ENCODE measurements around the gene ZFYVE9. TPM values are rescaled to one million over a fixed set of nuclear protein-coding genes. Genes with fewer than 3 reads are reported as not detected.

Gene ZFYVE9
- total and polyA plus RNA-seq, 2 of the 13 experiments (the other 11 are each of a cell fraction or from before 2014, with no cell fraction given): 9.2 to 19.8 TPM

- TF ChIP-seq GATAD1 (CRISPR knock-in tag; IDR thresholded peaks at IDR 0.05) (peak; percentile 32; the same call in 1 of the 2 replicates), ZNF678 (CRISPR knock-in tag; IDR thresholded peaks at IDR 0.05) (no peak), MLXIP (CRISPR knock-in tag; IDR thresholded peaks at IDR 0.05; ENCODE audit: borderline replicate concordance) (no peak), ZNF318 (CRISPR knock-in tag; IDR thresholded peaks at IDR 0.05) (no peak), ZFP1 (CRISPR knock-in tag; IDR thresholded peaks at IDR 0.05) (no peak), ZNF331 (CRISPR knock-in tag; IDR thresholded peaks at IDR 0.05) (no peak), GATAD2A (CRISPR knock-in tag; IDR thresholded peaks at IDR 0.05) (peak; percentile 43; the same call in 1 of the 2 replicates), BHLHE40 (IDR thresholded peaks at IDR 0.05; ENCODE audit: low read length) (peak; percentile 57), SP4 (CRISPR knock-in tag; IDR thresholded peaks at IDR 0.05) (no peak), SSRP1 (CRISPR knock-in tag; IDR thresholded peaks at IDR 0.05) (no peak), SOX13 (IDR thresholded peaks at IDR 0.05) (no peak), SOX13 (CRISPR knock-in tag; conservative IDR thresholded peaks at IDR 0.05 in 1 of 2, IDR thresholded peaks at IDR 0.05 in 1 of 2) (peak in 1 of 2 experiments; percentile 30; a peak in 1 of 4 replicates), ZFX (CRISPR knock-in tag; IDR thresholded peaks at IDR 0.05; ENCODE audit: low read depth) (no peak), MXD4 (CRISPR knock-in tag; IDR thresholded peaks at IDR 0.05) (peak; percentile 49; the same call in 1 of the 2 replicates), ETS1 (CRISPR knock-in tag; IDR thresholded peaks at IDR 0.05) (no peak), REPIN1 (CRISPR knock-in tag; IDR thresholded peaks at IDR 0.05; ENCODE audit: borderline replicate concordance, low read depth) (no peak), SKI (IDR thresholded peaks at IDR 0.05; ENCODE audit: partially characterized antibody) (no peak), NR0B2 (CRISPR knock-in tag; IDR thresholded peaks at IDR 0.05) (no peak), SRSF4 (IDR thresholded peaks at IDR 0.05; ENCODE audit: low read depth, low read length, poor library complexity, severe bottlenecking) (no peak)
These were observed 154.5 kb downstream of the ZFYVE9 start (continued) for GRCh38 chr1:52296345-52296744.

Measured in HepG2 (cell line).